Loucy (cell line): ENCODE measurements around the gene TRIM34.
"Not testable (repeated sequence)": the region's sequence is repeated elsewhere in the genome, so short reads cannot be mapped to it uniquely, and the experiment has no call there.

Experiments
- EZH2phosphoT487 ChIP-seq: fragments of 200-600 bp; IDR thresholded peaks from 2 replicates; pipeline ENCODE4 v1.6.1; 2018; ENCODE audit warnings: antibody characterized with exemption, mild to moderate bottlenecking, moderate library complexity, borderline replicate concordance
- TF ChIP-seq, protein P1 (sequence below): fragments of 200-600 bp; sonication (generic); conservative IDR thresholded peaks from 2 replicates; pipeline ENCODE4 v1.5.1; 2014; ENCODE audit warnings: mild to moderate bottlenecking, antibody characterized with exemption, low read length

DNA sequence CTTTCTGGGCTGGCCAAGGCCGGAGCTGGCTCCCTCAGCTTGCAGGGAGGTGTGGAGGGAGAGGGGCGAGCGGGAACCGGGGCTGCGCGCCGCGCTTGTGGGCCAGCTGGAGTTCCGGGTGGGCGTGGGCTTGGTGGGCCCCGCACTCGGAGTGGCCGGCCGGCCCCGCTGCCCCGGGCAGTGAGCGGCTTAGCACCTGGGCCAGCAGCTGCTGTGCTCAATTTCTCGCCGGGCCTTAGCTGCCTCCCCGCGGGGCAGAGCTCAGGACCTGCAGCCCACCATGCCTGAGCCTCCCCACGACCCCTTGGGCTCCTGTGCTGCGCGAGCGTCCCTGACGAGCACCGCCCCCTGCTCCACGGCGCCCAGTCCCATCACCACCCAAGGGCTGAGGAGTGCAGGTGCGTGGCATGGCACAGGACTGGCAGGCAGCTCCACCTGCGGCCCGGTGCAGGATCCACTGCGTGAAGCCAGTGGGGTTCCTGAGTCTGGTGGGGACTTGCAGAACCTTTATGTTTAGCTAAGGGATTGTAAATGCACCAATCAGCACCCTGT, 58.2 kb downstream of the TRIM34 start:
- TF ChIP-seq, protein P1, sequence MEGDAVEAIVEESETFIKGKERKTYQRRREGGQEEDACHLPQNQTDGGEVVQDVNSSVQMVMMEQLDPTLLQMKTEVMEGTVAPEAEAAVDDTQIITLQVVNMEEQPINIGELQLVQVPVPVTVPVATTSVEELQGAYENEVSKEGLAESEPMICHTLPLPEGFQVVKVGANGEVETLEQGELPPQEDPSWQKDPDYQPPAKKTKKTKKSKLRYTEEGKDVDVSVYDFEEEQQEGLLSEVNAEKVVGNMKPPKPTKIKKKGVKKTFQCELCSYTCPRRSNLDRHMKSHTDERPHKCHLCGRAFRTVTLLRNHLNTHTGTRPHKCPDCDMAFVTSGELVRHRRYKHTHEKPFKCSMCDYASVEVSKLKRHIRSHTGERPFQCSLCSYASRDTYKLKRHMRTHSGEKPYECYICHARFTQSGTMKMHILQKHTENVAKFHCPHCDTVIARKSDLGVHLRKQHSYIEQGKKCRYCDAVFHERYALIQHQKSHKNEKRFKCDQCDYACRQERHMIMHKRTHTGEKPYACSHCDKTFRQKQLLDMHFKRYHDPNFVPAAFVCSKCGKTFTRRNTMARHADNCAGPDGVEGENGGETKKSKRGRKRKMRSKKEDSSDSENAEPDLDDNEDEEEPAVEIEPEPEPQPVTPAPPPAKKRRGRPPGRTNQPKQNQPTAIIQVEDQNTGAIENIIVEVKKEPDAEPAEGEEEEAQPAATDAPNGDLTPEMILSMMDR, result not testable (repeated sequence)
- TF ChIP-seq EZH2phosphoT487, result not testable (repeated sequence)
